Measurements from ENCODE around the gene RPTOR.
"Not testable (repeated sequence)": the region's sequence is repeated elsewhere in the genome, so short reads cannot be mapped to it uniquely, and the experiment has no call there.

The RPTOR gene

GRCh38 chr17:80860101-80860671, 315.5 kb downstream of the RPTOR start:
- no peak for DNase-seq (ENCODE audit: low read depth in 3 of 3)

- DNase-seq (ENCODE audit: low read depth in 3 of 3) = no peak
Observed at GRCh38 chr17:80860703-80861417, 316.2 kb downstream of the RPTOR start.

GRCh38 chr17:80861418-80861815, 316.8 kb downstream of the RPTOR start:
- DNase-seq (ENCODE audit: low read depth in 3 of 3) = no peak

GRCh38 chr17:80861892-80862291, 317.3 kb downstream of the RPTOR start:
- DNase-seq (ENCODE audit: low read depth in 3 of 3) = peak; percentile 37 to 40 (median 40)

- DNase-seq (ENCODE audit: low read depth in 3 of 3) = no peak
Observed at GRCh38 chr17:80862481-80862961, 317.9 kb downstream of the RPTOR start.

GRCh38 chr17:80862978-80863377, 318.3 kb downstream of the RPTOR start:
- no peak for DNase-seq (ENCODE audit: low read depth in 3 of 3)

GRCh38 chr17:80863626-80864025, 319.0 kb downstream of the RPTOR start:
- no peak for DNase-seq (ENCODE audit: low read depth in 3 of 3)

GRCh38 chr17:80864751-80865150, 320.1 kb downstream of the RPTOR start:
- no peak for DNase-seq (ENCODE audit: low read depth in 3 of 3)

GRCh38 chr17:80866050-80866793, 321.6 kb downstream of the RPTOR start:
- peak; percentile 51 to 71 (median 55) for DNase-seq (ENCODE audit: low read depth in 3 of 3)

GRCh38 chr17:80868022-80868609, 323.5 kb downstream of the RPTOR start:
- no peak for DNase-seq (ENCODE audit: low read depth in 3 of 3)

GRCh38 chr17:80869481-80870145, 325.0 kb downstream of the RPTOR start:
- DNase-seq (ENCODE audit: low read depth in 3 of 3) = no peak

- no peak for DNase-seq (ENCODE audit: low read depth in 3 of 3)
Observed at GRCh38 chr17:80870401-80870800, 325.8 kb downstream of the RPTOR start.

- DNase-seq (ENCODE audit: low read depth in 3 of 3) = no peak
Observed at GRCh38 chr17:80871341-80871740, 326.7 kb downstream of the RPTOR start.

- DNase-seq (ENCODE audit: low read depth in 3 of 3) = no peak
Observed at GRCh38 chr17:80872001-80872500, 327.4 kb downstream of the RPTOR start.

- no peak for DNase-seq (ENCODE audit: low read depth in 3 of 3)
Observed at GRCh38 chr17:80872501-80873306, 328.1 kb downstream of the RPTOR start.

- DNase-seq (ENCODE audit: low read depth in 3 of 3) = no peak
Observed at GRCh38 chr17:80873307-80873951, 328.8 kb downstream of the RPTOR start.

- DNase-seq (ENCODE audit: low read depth in 3 of 3) = no peak
Observed at GRCh38 chr17:80874866-80875445, 330.3 kb downstream of the RPTOR start.

- not testable (repeated sequence) for DNase-seq (ENCODE audit: low read depth in 3 of 3)
Observed at GRCh38 chr17:80875480-80875995, 330.9 kb downstream of the RPTOR start.

- not testable (repeated sequence) for DNase-seq (ENCODE audit: low read depth in 3 of 3)
Observed at GRCh38 chr17:80876456-80876949, 331.9 kb downstream of the RPTOR start.
